ENCODE results near the gene SENP8. TPM values are rescaled to one million over a fixed set of nuclear protein-coding genes. Genes with fewer than 3 reads are reported as not detected.
A peak's percentile ranks its signal among the peaks of the same experiment; 100 is the strongest.

SENP8 gene
- total and polyA plus RNA-seq, 4 donors = 1.5 to 3.5 (median 2.6) TPM

DNA sequence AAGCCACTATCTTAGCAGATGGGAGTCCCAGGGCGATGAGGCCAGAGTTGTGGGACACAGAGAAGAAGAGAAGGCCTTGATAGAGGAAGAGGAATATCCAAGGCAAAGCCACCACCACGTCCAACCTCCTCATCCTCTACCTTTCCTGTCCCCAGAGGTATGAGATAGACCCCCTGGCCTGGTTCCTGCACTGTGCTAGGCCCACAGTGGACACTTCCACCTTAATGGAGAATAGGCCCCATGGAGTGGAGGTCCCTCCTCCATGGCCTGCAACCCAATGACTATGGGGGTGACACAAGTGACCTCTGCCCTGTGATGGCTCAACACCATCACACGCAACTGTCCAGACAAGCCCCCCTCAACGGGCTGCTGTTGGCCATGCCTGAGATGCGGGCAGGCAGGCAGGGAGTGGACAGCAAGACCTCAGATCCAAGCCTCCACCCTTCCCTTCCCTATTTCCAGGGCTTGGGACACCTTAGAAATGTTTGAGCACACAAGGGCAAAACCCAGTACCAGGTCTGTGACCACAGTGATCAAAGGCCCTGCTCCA lies 42.6 kb downstream of the SENP8 start:
- H3K9me3 ChIP-seq (ENCODE audit: control insufficient read depth in 4 of 4, insufficient read depth in 3 of 4, low read length in 3 of 4) = no peaks in the 10 kb centered on the region
- H3K4me1 ChIP-seq (ENCODE audit: control insufficient read depth in 5 of 5, insufficient read depth in 5 of 5, low read length in 5 of 5) = peaks cover 0 to 23% (median 9%) of the 10 kb centered on the region in 5 donors
- no peaks in the 10 kb centered on the region for H3K27me3 ChIP-seq (ENCODE audit: control insufficient read depth in 3 of 3, insufficient read depth in 3 of 3, low read length in 2 of 3)
- TF ChIP-seq, protein P1, sequence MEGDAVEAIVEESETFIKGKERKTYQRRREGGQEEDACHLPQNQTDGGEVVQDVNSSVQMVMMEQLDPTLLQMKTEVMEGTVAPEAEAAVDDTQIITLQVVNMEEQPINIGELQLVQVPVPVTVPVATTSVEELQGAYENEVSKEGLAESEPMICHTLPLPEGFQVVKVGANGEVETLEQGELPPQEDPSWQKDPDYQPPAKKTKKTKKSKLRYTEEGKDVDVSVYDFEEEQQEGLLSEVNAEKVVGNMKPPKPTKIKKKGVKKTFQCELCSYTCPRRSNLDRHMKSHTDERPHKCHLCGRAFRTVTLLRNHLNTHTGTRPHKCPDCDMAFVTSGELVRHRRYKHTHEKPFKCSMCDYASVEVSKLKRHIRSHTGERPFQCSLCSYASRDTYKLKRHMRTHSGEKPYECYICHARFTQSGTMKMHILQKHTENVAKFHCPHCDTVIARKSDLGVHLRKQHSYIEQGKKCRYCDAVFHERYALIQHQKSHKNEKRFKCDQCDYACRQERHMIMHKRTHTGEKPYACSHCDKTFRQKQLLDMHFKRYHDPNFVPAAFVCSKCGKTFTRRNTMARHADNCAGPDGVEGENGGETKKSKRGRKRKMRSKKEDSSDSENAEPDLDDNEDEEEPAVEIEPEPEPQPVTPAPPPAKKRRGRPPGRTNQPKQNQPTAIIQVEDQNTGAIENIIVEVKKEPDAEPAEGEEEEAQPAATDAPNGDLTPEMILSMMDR (IDR thresholded peaks at IDR 0.05; ENCODE audit: control extremely low read depth, extremely low read depth) = no peak
- no peaks in the 10 kb centered on the region for H3K36me3 ChIP-seq (ENCODE audit: control insufficient read depth in 4 of 4, insufficient read depth in 4 of 4, low read length in 4 of 4)
- DNase-seq (no peak), ATAC-seq (ENCODE audit: insufficient read depth, low FRiP score) (no peak)
- WGBS, 2 donors = 91 to 94% methylated on average over 5 of the region's 5 CpGs
- H3K27ac ChIP-seq (ENCODE audit: low read depth in 1 of 2, low read length in 1 of 2) = peak overlapping the region in 1 of 2 donors; percentile 62
- no peak overlapping the region for H3K9ac ChIP-seq (ENCODE audit: insufficient read depth in 1 of 2, low read length in 2 of 2)
- H3K4me3 ChIP-seq = no peak overlapping the region

DNA sequence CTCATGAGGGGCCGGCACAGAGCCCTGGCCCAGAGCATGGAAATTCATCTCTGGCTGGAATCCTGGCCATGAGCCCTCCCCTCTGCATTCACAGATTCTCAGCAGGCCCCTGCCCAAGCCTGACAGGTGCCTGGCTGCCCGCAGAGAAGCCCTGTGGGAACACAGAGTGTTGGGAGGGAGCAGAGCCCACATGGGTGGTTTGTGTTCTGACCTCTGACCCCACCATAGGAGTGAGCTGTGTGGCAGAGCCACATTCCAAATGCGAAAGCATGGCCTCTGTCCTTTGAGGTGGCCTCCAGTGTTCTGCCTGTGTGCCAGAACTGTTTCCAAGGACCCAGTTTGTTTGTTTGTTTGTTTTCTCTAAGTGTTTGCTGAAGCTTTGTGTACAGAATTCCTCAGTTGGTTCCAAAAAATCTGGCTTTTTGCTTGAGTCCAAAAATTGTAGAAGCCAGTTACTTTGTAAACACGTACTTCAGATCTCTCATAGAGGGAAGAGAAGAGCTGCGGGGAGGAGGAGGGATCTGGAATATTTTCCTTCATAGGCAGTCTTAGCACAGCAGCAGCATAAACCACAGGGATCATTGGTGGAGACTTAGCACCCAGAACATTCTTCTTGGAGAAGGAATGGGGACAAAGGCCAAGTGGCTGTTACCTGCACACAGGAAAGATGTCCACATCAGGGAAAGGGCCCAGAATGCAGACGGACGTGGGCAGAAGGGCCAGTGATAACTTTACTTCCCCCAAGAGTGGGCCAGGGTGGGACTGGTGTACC lies 43.3 kb downstream of the SENP8 start:
- DNase-seq (peak; percentile 66 to 91 (median 91)), ATAC-seq (ENCODE audit: insufficient read depth, low FRiP score) (no peak)
- no peaks in the 10 kb centered on the region for H3K36me3 ChIP-seq (ENCODE audit: control insufficient read depth in 4 of 4, insufficient read depth in 4 of 4, low read length in 4 of 4)
- H3K9me3 ChIP-seq (ENCODE audit: control insufficient read depth in 4 of 4, insufficient read depth in 3 of 4, low read length in 3 of 4) = no peaks in the 10 kb centered on the region
- H3K9ac ChIP-seq (ENCODE audit: insufficient read depth in 1 of 2, low read length in 2 of 2) = no peak overlapping the region
- TF ChIP-seq, protein P1 (IDR thresholded peaks at IDR 0.05; ENCODE audit: control extremely low read depth, extremely low read depth) = no peak
- H3K27me3 ChIP-seq (ENCODE audit: control insufficient read depth in 3 of 3, insufficient read depth in 3 of 3, low read length in 2 of 3) = no peaks in the 10 kb centered on the region
- peaks cover 0 to 24% (median 9%) of the 10 kb centered on the region in 5 donors for H3K4me1 ChIP-seq (ENCODE audit: control insufficient read depth in 5 of 5, insufficient read depth in 5 of 5, low read length in 5 of 5)
- H3K27ac ChIP-seq (ENCODE audit: low read depth in 1 of 2, low read length in 1 of 2) = peak overlapping the region in 1 of 2 donors; percentile 62
- WGBS, 2 donors = 59 to 75% methylated on average over 7 of the region's 7 CpGs
- no peak overlapping the region for H3K4me3 ChIP-seq

DNA sequence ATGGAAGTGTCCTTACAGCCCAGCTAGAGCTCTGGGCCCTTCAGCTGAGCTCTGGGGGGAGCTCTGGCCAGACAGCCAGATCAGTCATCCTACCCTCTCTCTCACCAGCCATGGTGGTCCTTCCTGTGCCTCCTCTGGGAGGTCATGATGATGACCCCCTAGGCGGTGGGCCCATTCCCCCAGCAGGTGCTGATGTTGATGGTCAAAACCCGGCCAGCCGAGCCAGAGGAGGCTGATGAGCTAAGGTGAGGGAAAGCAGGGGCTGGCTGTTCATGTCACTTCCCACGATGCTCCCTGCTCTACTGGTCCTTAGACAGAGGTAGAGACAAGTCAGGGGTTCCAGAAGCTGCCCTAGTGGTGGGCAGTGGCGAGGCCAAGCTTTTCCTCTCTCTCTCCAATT lies 44.4 kb downstream of the SENP8 start:
- Histone ChIP-seq H3K9ac (ENCODE audit: insufficient read depth in 1 of 2, low read length in 2 of 2) (no peak overlapping the region), H3K9me3 (ENCODE audit: control insufficient read depth in 4 of 4, insufficient read depth in 3 of 4, low read length in 3 of 4) (no peaks in the 10 kb centered on the region), H3K27ac (ENCODE audit: low read depth in 1 of 2, low read length in 1 of 2) (peak overlapping the region in 1 of 2 donors; percentile 29), H3K4me3 (no peak overlapping the region), H3K27me3 (ENCODE audit: control insufficient read depth in 3 of 3, insufficient read depth in 3 of 3, low read length in 2 of 3) (no peaks in the 10 kb centered on the region), H3K36me3 (ENCODE audit: control insufficient read depth in 4 of 4, insufficient read depth in 4 of 4, low read length in 4 of 4) (no peaks in the 10 kb centered on the region), H3K4me1 (ENCODE audit: control insufficient read depth in 5 of 5, insufficient read depth in 5 of 5, low read length in 5 of 5) (peaks cover 0 to 34% (median 9%) of the 10 kb centered on the region in 5 donors)
- 90 to 93% methylated on average over 5 of the region's 5 CpGs for WGBS, 2 donors
- DNase-seq (no peak), ATAC-seq (ENCODE audit: insufficient read depth, low FRiP score) (no peak)
- TF ChIP-seq, protein P1 (IDR thresholded peaks at IDR 0.05; ENCODE audit: control extremely low read depth, extremely low read depth) = no peak
